ENCODE data around the gene TAOK3. TPM values are rescaled to one million over a fixed set of nuclear protein-coding genes. Genes with fewer than 3 reads are reported as not detected.
"Not testable (repeated sequence)": the region's sequence is repeated elsewhere in the genome, so short reads cannot be mapped to it uniquely, and the experiment has no call there.

The TAOK3 gene
- total and polyA plus RNA-seq, 4 donors = 19.9 to 54.5 (median 37.7) TPM

- 98 to 100% methylated on average over 1 of the region's 1 CpG for WGBS, 2 donors
- DNase-seq (no peak), ATAC-seq (ENCODE audit: insufficient read depth, low FRiP score) (no peak)
- H3K9me3 ChIP-seq (ENCODE audit: control insufficient read depth in 4 of 4, insufficient read depth in 3 of 4, low read length in 3 of 4) = no peaks in the 10 kb centered on the region
- no peak overlapping the region for H3K9ac ChIP-seq (ENCODE audit: insufficient read depth in 1 of 2, low read length in 2 of 2)
- peaks cover 0 to 3% (median 2%) of the 10 kb centered on the region in 4 donors for H3K36me3 ChIP-seq (ENCODE audit: control insufficient read depth in 4 of 4, insufficient read depth in 4 of 4, low read length in 4 of 4)
- no peak overlapping the region for H3K27ac ChIP-seq (ENCODE audit: low read depth in 1 of 2, low read length in 1 of 2)
- no peaks in the 10 kb centered on the region for H3K27me3 ChIP-seq (ENCODE audit: control insufficient read depth in 3 of 3, insufficient read depth in 3 of 3, low read length in 2 of 3)
- H3K4me1 ChIP-seq (ENCODE audit: control insufficient read depth in 5 of 5, insufficient read depth in 5 of 5, low read length in 5 of 5) = no peaks in the 10 kb centered on the region
- TF ChIP-seq, protein P1, sequence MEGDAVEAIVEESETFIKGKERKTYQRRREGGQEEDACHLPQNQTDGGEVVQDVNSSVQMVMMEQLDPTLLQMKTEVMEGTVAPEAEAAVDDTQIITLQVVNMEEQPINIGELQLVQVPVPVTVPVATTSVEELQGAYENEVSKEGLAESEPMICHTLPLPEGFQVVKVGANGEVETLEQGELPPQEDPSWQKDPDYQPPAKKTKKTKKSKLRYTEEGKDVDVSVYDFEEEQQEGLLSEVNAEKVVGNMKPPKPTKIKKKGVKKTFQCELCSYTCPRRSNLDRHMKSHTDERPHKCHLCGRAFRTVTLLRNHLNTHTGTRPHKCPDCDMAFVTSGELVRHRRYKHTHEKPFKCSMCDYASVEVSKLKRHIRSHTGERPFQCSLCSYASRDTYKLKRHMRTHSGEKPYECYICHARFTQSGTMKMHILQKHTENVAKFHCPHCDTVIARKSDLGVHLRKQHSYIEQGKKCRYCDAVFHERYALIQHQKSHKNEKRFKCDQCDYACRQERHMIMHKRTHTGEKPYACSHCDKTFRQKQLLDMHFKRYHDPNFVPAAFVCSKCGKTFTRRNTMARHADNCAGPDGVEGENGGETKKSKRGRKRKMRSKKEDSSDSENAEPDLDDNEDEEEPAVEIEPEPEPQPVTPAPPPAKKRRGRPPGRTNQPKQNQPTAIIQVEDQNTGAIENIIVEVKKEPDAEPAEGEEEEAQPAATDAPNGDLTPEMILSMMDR (IDR thresholded peaks at IDR 0.05; ENCODE audit: control extremely low read depth, extremely low read depth) = no peak
- no peak overlapping the region for H3K4me3 ChIP-seq
Measured at GRCh38 chr12:118249547-118249946, 123.2 kb downstream of the TAOK3 start.

DNA sequence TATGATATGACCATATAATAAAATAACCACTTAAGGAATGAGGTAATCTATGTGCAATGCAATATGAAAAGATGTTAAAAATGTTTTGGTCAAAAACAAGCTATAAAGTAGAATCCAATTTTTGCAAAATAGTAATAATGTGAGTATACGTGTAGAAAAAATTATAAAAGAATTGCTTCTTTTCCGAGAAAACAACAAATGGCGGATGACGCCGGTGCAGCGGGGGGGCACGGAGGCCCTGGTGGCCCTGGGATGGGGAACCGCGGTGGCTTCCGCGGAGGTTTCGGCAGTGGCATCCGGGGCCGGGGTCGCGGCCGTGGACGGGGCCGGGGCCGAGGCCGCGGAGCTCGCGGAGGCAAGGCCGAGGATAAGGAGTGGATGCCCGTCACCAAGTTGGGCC is 126.8 kb downstream of the TAOK3 start:
- H3K9ac ChIP-seq (ENCODE audit: insufficient read depth in 1 of 2, low read length in 2 of 2); H3K4me1 ChIP-seq (ENCODE audit: control insufficient read depth in 5 of 5, insufficient read depth in 5 of 5, low read length in 5 of 5); H3K27me3 ChIP-seq (ENCODE audit: control insufficient read depth in 3 of 3, insufficient read depth in 3 of 3, low read length in 2 of 3); H3K9me3 ChIP-seq (ENCODE audit: control insufficient read depth in 4 of 4, insufficient read depth in 3 of 4, low read length in 3 of 4); H3K4me3 ChIP-seq; ATAC-seq (ENCODE audit: insufficient read depth, low FRiP score); DNase-seq; H3K27ac ChIP-seq (ENCODE audit: low read depth in 1 of 2, low read length in 1 of 2); H3K36me3 ChIP-seq (ENCODE audit: control insufficient read depth in 4 of 4, insufficient read depth in 4 of 4, low read length in 4 of 4): not testable (repeated sequence)
- 94 to 98% methylated on average over 14 to 15 of the region's 26 CpGs for WGBS, 2 donors

- DNase-seq = no peak
Measured at GRCh38 chr12:118238888-118239287, 133.8 kb downstream of the TAOK3 start.

GRCh38 chr12:118237908-118238307 is 134.8 kb downstream of the TAOK3 start:
- 33 to 65% methylated on average over 1 of the region's 1 CpG for WGBS, 2 donors
- TF ChIP-seq, protein P1 (IDR thresholded peaks at IDR 0.05; ENCODE audit: control extremely low read depth, extremely low read depth) = no peak
- Histone ChIP-seq H3K27me3 (ENCODE audit: control insufficient read depth in 3 of 3, insufficient read depth in 3 of 3, low read length in 2 of 3) (no peaks in the 10 kb centered on the region), H3K36me3 (ENCODE audit: control insufficient read depth in 4 of 4, insufficient read depth in 4 of 4, low read length in 4 of 4) (peaks cover 0 to 13% (median 6%) of the 10 kb centered on the region in 4 donors), H3K9ac (ENCODE audit: insufficient read depth in 1 of 2, low read length in 2 of 2) (no peak overlapping the region), H3K9me3 (ENCODE audit: control insufficient read depth in 4 of 4, insufficient read depth in 3 of 4, low read length in 3 of 4) (no peaks in the 10 kb centered on the region), H3K4me3 (no peak overlapping the region), H3K4me1 (ENCODE audit: control insufficient read depth in 5 of 5, insufficient read depth in 5 of 5, low read length in 5 of 5) (no peaks in the 10 kb centered on the region), H3K27ac (ENCODE audit: low read depth in 1 of 2, low read length in 1 of 2) (no peak overlapping the region)
- ATAC-seq (ENCODE audit: insufficient read depth, low FRiP score) = no peak
- DNase-seq = no peak

More at GRCh38 chr12:118238888-118239287, 133.8 kb downstream of the TAOK3 start:
- no peaks in the 10 kb centered on the region for H3K27me3 ChIP-seq (ENCODE audit: control insufficient read depth in 3 of 3, insufficient read depth in 3 of 3, low read length in 2 of 3)
- H3K4me1 ChIP-seq (ENCODE audit: control insufficient read depth in 5 of 5, insufficient read depth in 5 of 5, low read length in 5 of 5) = no peaks in the 10 kb centered on the region
- no peak for ATAC-seq (ENCODE audit: insufficient read depth, low FRiP score)
- H3K36me3 ChIP-seq (ENCODE audit: control insufficient read depth in 4 of 4, insufficient read depth in 4 of 4, low read length in 4 of 4) = peaks cover 3 to 13% (median 7%) of the 10 kb centered on the region in 4 donors
- TF ChIP-seq, protein P1 (IDR thresholded peaks at IDR 0.05; ENCODE audit: control extremely low read depth, extremely low read depth) = no peak
- no peaks in the 10 kb centered on the region for H3K9me3 ChIP-seq (ENCODE audit: control insufficient read depth in 4 of 4, insufficient read depth in 3 of 4, low read length in 3 of 4)
- H3K4me3 ChIP-seq = no peak overlapping the region
- WGBS, 2 donors = 90 to 91% methylated on average over 2 of the region's 2 CpGs
- no peak overlapping the region for H3K9ac ChIP-seq (ENCODE audit: insufficient read depth in 1 of 2, low read length in 2 of 2)
- no peak overlapping the region for H3K27ac ChIP-seq (ENCODE audit: low read depth in 1 of 2, low read length in 1 of 2)

Measured in lung (tissue), 12 donors.